Fibroblast of the conjunctiva (primary cell): ENCODE measurements around the gene GSC2.

ENCODE experiments used
- DNase-seq: peaks from one replicate; pipeline ENCODE4 v3.0.0-alpha.2; 2010; ENCODE audit warnings: low read depth

The GSC2 gene

GRCh38 chr22:19133561-19133960 is 16.5 kb downstream of the GSC2 start:
- DNase-seq, result no peak

GRCh38 chr22:19132693-19133400 is 17.2 kb downstream of the GSC2 start:
- no peak for DNase-seq

- DNase-seq, result no peak
Observed at GRCh38 chr22:19132153-19132552, 17.9 kb downstream of the GSC2 start.

GRCh38 chr22:19131685-19132015 is 18.4 kb downstream of the GSC2 start:
- DNase-seq, result no peak

GRCh38 chr22:19130959-19131684 is 19.0 kb downstream of the GSC2 start, which contains the start of gene TSSK2:
Gene TSSK2, plus strand, starts transcription at chr22:19131308. Its CDS starts 92 bp downstream, at chr22:19131400.
- DNase-seq, result no peak

- DNase-seq, result no peak
Observed at GRCh38 chr22:19129871-19130270, 20.2 kb downstream of the GSC2 start.

GRCh38 chr22:19128946-19129727 is 21.0 kb downstream of the GSC2 start:
- DNase-seq, result no peak

GRCh38 chr22:19128009-19128401 is 22.1 kb downstream of the GSC2 start:
- DNase-seq, result no peak

- DNase-seq, result no peak
Observed at GRCh38 chr22:19127329-19128008, 22.6 kb downstream of the GSC2 start.

GRCh38 chr22:19126309-19127273 is 23.5 kb downstream of the GSC2 start:
- no peak for DNase-seq

- DNase-seq, result no peak
Observed at GRCh38 chr22:19125474-19126308, 24.4 kb downstream of the GSC2 start.

GRCh38 chr22:19125011-19125410 is 25.1 kb downstream of the GSC2 start:
- no peak for DNase-seq

GRCh38 chr22:19124377-19124776 is 25.7 kb downstream of the GSC2 start:
- no peak for DNase-seq

- DNase-seq, result no peak
Observed at GRCh38 chr22:19123936-19124335, 26.2 kb downstream of the GSC2 start.

- DNase-seq, result no peak
Observed at GRCh38 chr22:19122752-19123492, 27.2 kb downstream of the GSC2 start.

GRCh38 chr22:19122143-19122751 is 27.8 kb downstream of the GSC2 start, which contains the start of gene DGCR2:
Gene DGCR2, minus strand, starts transcription at chr22:19122412. Its CDS starts 206 bp downstream, at chr22:19122206.
- peak; percentile 93 for DNase-seq

GRCh38 chr22:19121631-19122142 is 28.4 kb downstream of the GSC2 start:
- no peak for DNase-seq

- DNase-seq, result no peak
Observed at GRCh38 chr22:19120829-19121630, 29.1 kb downstream of the GSC2 start.
